Spleen (tissue), 11 donors: ENCODE results near the gene CTNNA2. TPM values are rescaled to one million over a fixed set of nuclear protein-coding genes. Genes with fewer than 3 reads are reported as not detected.

Experiments used
- DNase-seq: peaks from one replicate; pipeline ENCODE4 v3.0.0-alpha.2; 2020
- H3K27ac ChIP-seq, 8 donors: fragments of 200-600 bp; sonication (generic) in 7 of 8; 1 replicate in 4 of 8; 2 replicates in 4 of 8; pipeline versions ENCODE4 v1.5.0 to v1.8.0; 2016 to 2021; ENCODE audit warnings: inconsistent platforms in 4 of 8, mild to moderate bottlenecking in 4 of 8, moderate library complexity in 1 of 8
- H3K27me3 ChIP-seq, 7 donors: fragments of 200-600 bp; sonication (generic) in 6 of 7; replicated peaks in 1 of 7; 1 replicate in 4 of 7; 2 replicates in 3 of 7; pipeline versions ENCODE4 v1.5.0 to v1.8.0; 2016 to 2021; ENCODE audit warnings: inconsistent platforms in 3 of 7, mild to moderate bottlenecking in 1 of 7
- H3K36me3 ChIP-seq, 6 donors: fragments of 200-600 bp; sonication (generic) in 5 of 6; 1 replicate in 4 of 6; 2 replicates in 2 of 6; pipeline versions ENCODE4 v1.5.0 to v1.8.0; 2016 to 2021; ENCODE audit warnings: inconsistent platforms in 2 of 6
- H3K4me1 ChIP-seq, 6 donors: fragments of 200-600 bp; sonication (generic) in 5 of 6; 1 replicate in 3 of 6; 2 replicates in 3 of 6; pipeline versions ENCODE4 v1.5.0 to v1.8.0; 2016 to 2021; ENCODE audit warnings: inconsistent platforms in 3 of 6
- H3K4me3 ChIP-seq, 8 donors: fragments of 200-600 bp; sonication (generic) in 7 of 8; 1 replicate in 4 of 8; 2 replicates in 4 of 8; pipeline versions ENCODE4 v1.5.0 to v1.8.0; 2016 to 2021; ENCODE audit warnings: inconsistent platforms in 4 of 8, mild to moderate bottlenecking in 4 of 8, moderate library complexity in 2 of 8
- H3K9me3 ChIP-seq, 8 donors: fragments of 200-600 bp; sonication (generic) in 7 of 8; 1 replicate in 4 of 8; 2 replicates in 4 of 8; pipeline versions ENCODE4 v1.5.0 to v1.8.0; 2016 to 2021; ENCODE audit warnings: inconsistent platforms in 4 of 8
- POLR2A ChIP-seq, 3 donors: fragments of 450-650 bp; IDR thresholded peaks; one replicate each; pipeline ENCODE4 v1.5.1; 2017; ENCODE audit warnings: antibody characterized with exemption in 3 of 3, mild to moderate bottlenecking in 1 of 3
- POLR2AphosphoS5 ChIP-seq, 3 donors: sonication (generic); formaldehyde crosslinking; IDR thresholded peaks; one replicate each; pipeline ENCODE4 v1.5.1; 2017; ENCODE audit warnings: antibody characterized with exemption in 3 of 3
- WGBS, 5 donors: extraction: QIAGEN DNeasy Blood & Tissue Kit in 3 of 5; methylation state at CpG; one replicate each; pipeline versions ENCODE4 v1.1.5 to v1.1.7; 2013 to 2018; 5-methylcytosine and 5-hydroxymethylcytosine counted together
- intact Hi-C: fragments of 100-400 bp; cut with DNase I; formaldehyde crosslinking; loops from one replicate; pipeline ENCODE4 v1.15.0; 2023; ENCODE audit warnings: low total_unique reads
- polyA plus RNA-seq, 3 donors: library from polyadenylated mRNA; stranded (reverse); fragments of 200-250 nt; gene quantifications; one replicate each; pipeline ENCODE4 v1.2.1, GENCODE V29; 2013
- total RNA-seq, 7 donors: library from RNA; depleted of rRNA in 3 of 7; stranded (reverse); fragments of >200 nt in 3 of 7; fragmentation: NEBNext Ultra II Directional in 4 of 7; extraction: Animal tissue kit (Norgen Biotek cat#: 25700) in 4 of 7; gene quantifications; one replicate each; pipeline versions ENCODE4 v1.1.0 to v1.2.1, GENCODE V29; 2016 to 2021
- TF ChIP-seq, protein P1 (sequence below), 11 experiments: fragments of 200-600 bp in 7 of 11; fragments of 450-650 bp in 4 of 11; sonication (generic) in 4 of 11; IDR thresholded peaks in 8 of 11; conservative IDR thresholded peaks in 3 of 11; 1 replicate in 7 of 11; 2 replicates in 4 of 11; pipeline versions ENCODE4 v1.4.0 to v1.8.0; 2016 to 2021; ENCODE audit warnings: antibody characterized with exemption in 11 of 11, inconsistent platforms in 4 of 11, mild to moderate bottlenecking in 1 of 11
- donor health status: healthy with polysubstance abuse.
- donor health status: DM: no; HTN: no; CAD: no; lungs with moderate emphysema.
- donor health status: DM: no; HTN: no; CAD: no.
- donor health status: Bipolar disorder and iron deficiency.
- donor health status: healthy.
- donor health status: DM: no; HTN: no; CAD: no.
- donor health status: DM: yes; HTN: yes; CAD: no.

CTNNA2 gene
- total and polyA plus RNA-seq, 10 donors = not detected

DNA sequence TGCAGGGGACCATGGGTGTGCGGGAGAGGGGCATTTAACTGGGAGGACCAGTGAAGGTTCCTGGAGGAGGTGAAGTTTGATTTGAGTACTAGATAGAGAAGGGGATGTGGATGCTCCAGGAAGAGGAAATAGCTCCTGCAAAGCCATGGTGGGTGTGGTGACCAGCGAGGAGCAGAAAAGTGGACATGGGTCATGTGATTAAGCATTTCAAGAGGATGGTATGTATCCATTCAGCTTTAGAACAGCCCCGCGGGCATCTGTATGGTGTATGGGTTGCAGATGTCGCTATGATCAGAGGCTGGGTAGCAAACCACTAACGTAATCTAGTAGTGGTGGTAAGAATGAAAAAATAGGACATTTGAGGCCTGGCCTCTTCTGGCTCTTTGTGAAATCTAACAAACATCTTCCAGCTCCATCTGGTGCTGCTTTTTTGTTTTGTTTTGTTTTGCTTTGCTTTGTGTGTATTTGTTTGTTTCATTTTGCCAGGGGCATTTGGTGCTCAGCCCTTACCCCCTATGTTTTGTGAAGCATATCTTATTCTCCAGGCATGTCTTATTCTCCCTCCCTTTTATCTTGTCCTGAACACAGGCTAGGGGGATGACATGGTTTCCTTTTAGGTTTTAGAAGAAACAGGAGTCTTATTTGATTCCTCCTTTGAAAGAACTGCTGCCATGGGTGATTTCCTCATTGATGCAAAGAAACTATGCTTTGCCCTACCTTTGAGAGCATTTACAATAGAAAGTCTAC is 565.6 kb downstream of the CTNNA2 start:
- no peak overlapping the region for H3K4me3 ChIP-seq
- H3K27ac ChIP-seq = no peak overlapping the region
- H3K36me3 ChIP-seq = no peaks in the 10 kb centered on the region
- H3K4me1 ChIP-seq = no peaks in the 10 kb centered on the region
- H3K9me3 ChIP-seq = no peaks in the 10 kb centered on the region
- DNase-seq = no peak
- peaks cover 0 to 7% (median 0%) of the 10 kb centered on the region in 7 donors for H3K27me3 ChIP-seq
- 84 to 91% (median 89%) methylated on average over 6 of the region's 6 CpGs for WGBS, 5 donors
- intact Hi-C loops = no loop called here
- TF ChIP-seq POLR2AphosphoS5 (IDR thresholded peaks at IDR 0.05) (no peak), POLR2A (IDR thresholded peaks at IDR 0.05) (no peak)
- TF ChIP-seq, protein P1, sequence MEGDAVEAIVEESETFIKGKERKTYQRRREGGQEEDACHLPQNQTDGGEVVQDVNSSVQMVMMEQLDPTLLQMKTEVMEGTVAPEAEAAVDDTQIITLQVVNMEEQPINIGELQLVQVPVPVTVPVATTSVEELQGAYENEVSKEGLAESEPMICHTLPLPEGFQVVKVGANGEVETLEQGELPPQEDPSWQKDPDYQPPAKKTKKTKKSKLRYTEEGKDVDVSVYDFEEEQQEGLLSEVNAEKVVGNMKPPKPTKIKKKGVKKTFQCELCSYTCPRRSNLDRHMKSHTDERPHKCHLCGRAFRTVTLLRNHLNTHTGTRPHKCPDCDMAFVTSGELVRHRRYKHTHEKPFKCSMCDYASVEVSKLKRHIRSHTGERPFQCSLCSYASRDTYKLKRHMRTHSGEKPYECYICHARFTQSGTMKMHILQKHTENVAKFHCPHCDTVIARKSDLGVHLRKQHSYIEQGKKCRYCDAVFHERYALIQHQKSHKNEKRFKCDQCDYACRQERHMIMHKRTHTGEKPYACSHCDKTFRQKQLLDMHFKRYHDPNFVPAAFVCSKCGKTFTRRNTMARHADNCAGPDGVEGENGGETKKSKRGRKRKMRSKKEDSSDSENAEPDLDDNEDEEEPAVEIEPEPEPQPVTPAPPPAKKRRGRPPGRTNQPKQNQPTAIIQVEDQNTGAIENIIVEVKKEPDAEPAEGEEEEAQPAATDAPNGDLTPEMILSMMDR (IDR thresholded peaks at IDR 0.05 in 8 of 11, conservative IDR thresholded peaks at IDR 0.05 in 3 of 11) = no peak

DNA sequence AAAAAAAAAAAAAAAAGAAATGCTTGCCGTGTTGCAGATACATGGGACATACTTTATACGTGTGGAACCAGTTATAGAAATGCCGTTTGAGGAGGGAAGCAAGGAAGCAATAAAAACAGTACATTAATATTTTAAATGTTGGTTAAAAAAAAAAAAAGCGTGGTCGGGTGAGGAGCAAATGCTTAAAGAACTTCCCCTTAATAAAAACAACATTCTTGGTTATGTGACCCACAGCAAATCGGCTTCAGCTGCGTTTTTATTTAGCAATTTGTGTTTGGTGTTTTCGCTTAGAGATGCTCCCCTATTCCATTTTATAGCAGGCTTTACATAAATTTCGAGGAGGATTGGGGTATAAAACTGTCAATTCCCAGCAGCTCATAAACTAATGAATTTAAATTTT is 568.1 kb downstream of the CTNNA2 start:
- intact Hi-C loops = no loop called here
- no peak for DNase-seq
- Histone ChIP-seq H3K27me3 (peaks cover 0 to 7% (median 0%) of the 10 kb centered on the region in 7 donors), H3K36me3 (no peaks in the 10 kb centered on the region), H3K4me1 (no peaks in the 10 kb centered on the region), H3K27ac (no peak overlapping the region), H3K9me3 (no peaks in the 10 kb centered on the region), H3K4me3 (no peak overlapping the region)
- TF ChIP-seq, protein P1 (IDR thresholded peaks at IDR 0.05 in 8 of 11, conservative IDR thresholded peaks at IDR 0.05 in 3 of 11) = no peak
- TF ChIP-seq POLR2A (IDR thresholded peaks at IDR 0.05) (no peak), POLR2AphosphoS5 (IDR thresholded peaks at IDR 0.05) (no peak)
- 29 to 38% (median 33%) methylated on average over 9 of the region's 9 CpGs for WGBS, 5 donors

DNA sequence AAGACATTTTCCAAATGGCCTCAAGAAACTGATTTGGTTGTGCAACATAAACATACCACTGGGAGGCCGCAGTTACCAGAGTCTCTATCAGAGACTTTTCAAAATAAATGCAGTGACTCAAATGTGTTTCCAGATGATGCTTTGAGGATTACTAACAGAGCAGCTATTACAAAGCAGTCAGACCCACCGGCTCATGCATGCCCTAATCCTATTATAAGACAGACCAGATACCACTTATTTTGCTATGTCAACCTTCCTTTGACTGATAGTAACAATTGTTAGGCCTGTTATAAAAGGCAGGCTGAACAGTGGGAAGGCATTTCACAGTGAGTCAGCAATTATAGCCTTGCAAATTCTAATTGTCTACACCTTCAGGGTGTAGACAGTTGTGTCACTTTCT is 574.0 kb downstream of the CTNNA2 start:
- no peak overlapping the region for H3K4me3 ChIP-seq
- H3K36me3 ChIP-seq = no peaks in the 10 kb centered on the region
- WGBS, 5 donors = 59 to 78% (median 71%) methylated on average over 2 of the region's 2 CpGs
- no peaks in the 10 kb centered on the region for H3K9me3 ChIP-seq
- TF ChIP-seq, protein P1 (IDR thresholded peaks at IDR 0.05 in 8 of 11, conservative IDR thresholded peaks at IDR 0.05 in 3 of 11) = no peak
- no peak for TF ChIP-seq POLR2AphosphoS5 (IDR thresholded peaks at IDR 0.05)
- H3K27ac ChIP-seq = no peak overlapping the region
- no peak for DNase-seq
- H3K4me1 ChIP-seq = no peaks in the 10 kb centered on the region
- intact Hi-C loops = no loop called here
- H3K27me3 ChIP-seq = no peaks in the 10 kb centered on the region

DNA sequence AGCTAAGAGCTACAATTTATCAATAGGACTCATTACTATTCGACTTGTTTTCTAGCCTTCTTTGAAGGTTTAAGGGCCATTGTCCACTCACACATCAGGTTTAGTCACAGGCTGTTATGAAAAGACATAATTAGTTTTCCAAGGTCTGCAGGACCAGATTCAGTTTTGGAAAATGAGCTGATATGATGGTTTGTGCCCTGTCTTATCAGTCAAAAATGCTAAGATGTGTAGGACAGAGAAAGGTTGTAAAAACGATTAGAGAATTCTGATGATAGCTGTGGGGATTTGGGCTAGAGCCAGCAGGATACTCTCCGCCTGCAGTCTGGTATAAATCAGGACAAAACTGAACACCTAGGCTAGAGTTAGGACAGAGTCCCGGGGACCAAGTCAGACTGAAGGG is 578.4 kb downstream of the CTNNA2 start:
- no peak for DNase-seq
- 59 to 82% (median 68%) methylated on average over 4 of the region's 4 CpGs for WGBS, 5 donors
- Histone ChIP-seq H3K27ac (no peak overlapping the region), H3K4me1 (no peaks in the 10 kb centered on the region), H3K27me3 (no peaks in the 10 kb centered on the region), H3K36me3 (no peaks in the 10 kb centered on the region), H3K9me3 (no peaks in the 10 kb centered on the region), H3K4me3 (no peak overlapping the region)
- intact Hi-C loops = no loop called here
- TF ChIP-seq POLR2A (IDR thresholded peaks at IDR 0.05) = no peak
- no peak for TF ChIP-seq POLR2AphosphoS5 (IDR thresholded peaks at IDR 0.05)
- TF ChIP-seq, protein P1 (IDR thresholded peaks at IDR 0.05 in 8 of 11, conservative IDR thresholded peaks at IDR 0.05 in 3 of 11) = no peak
